ENCODE data around the gene RNF223. TPM values are rescaled to one million over a fixed set of nuclear protein-coding genes. Genes with fewer than 3 reads are reported as not detected.
"Not testable (repeated sequence)": the region's sequence is repeated elsewhere in the genome, so short reads cannot be mapped to it uniquely, and the experiment has no call there.

RNF223 gene
- total RNA-seq, 4 donors from 2014 or later: not detected

DNA sequence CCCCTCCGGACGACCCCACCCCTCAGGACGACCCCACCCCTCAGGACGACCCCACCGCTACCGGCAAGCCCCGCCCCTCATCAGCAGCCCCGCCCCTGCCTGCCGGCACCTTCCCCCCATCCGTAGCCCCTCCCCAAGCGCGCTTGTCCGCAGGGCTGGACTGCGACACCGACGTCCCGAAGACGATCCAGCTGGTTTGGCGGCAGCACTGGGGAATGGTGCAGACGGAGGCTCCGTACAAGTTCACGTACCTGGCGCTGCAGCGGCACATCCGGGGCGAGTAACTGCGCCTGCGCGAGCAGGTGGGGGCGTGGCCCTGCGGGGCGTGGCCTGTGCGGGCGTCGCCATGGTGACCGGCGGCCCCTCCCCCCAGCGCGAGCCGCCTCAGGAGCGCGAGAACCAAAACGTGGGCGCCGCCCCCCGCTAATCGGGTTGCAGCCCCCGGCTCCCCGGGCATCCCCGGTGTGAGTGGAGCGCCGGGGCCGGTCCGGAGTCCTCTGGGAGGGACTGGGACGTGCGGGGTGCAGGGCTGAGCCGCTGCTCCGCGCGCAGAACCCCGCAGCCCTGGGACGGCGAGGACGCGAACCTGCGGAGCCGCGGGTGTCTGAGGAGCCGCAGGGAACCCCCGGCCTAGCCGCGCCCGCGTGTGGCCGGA lies 4.9 kb downstream of the RNF223 start:
- ATAC-seq (ENCODE audit: low FRiP score) (peak; percentile 37), DNase-seq (ENCODE audit: low spot score) (no peak)

DNA sequence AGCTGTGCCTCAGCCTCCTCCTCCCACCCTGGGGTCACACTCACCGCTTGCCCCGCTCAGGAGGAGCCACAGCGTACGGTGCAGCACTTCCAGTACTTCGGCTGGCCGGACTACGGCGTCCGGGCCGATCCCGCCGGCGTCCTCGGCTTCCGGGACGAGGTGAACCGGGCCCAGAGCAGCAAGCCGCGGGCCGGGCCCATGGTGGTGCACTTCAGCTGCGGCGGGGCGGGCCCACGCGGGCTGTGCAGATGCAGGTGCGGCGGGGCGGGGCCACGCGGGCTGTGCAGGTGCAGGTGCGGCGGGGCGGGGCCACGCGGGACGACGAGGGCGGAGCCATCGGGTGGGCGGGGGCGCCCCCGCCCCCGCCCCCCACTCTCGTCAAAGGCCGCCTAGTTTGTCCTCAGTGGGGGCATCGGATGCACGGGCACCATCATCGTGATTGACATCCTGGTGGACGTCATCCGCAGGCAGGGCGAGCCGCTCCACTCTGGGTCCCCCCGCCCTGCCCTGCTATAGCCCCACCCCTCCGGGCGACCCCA lies 5.5 kb downstream of the RNF223 start:
- no peak for ATAC-seq (ENCODE audit: low FRiP score)
- no peak for DNase-seq (ENCODE audit: low spot score)
- TF ChIP-seq, protein P1, sequence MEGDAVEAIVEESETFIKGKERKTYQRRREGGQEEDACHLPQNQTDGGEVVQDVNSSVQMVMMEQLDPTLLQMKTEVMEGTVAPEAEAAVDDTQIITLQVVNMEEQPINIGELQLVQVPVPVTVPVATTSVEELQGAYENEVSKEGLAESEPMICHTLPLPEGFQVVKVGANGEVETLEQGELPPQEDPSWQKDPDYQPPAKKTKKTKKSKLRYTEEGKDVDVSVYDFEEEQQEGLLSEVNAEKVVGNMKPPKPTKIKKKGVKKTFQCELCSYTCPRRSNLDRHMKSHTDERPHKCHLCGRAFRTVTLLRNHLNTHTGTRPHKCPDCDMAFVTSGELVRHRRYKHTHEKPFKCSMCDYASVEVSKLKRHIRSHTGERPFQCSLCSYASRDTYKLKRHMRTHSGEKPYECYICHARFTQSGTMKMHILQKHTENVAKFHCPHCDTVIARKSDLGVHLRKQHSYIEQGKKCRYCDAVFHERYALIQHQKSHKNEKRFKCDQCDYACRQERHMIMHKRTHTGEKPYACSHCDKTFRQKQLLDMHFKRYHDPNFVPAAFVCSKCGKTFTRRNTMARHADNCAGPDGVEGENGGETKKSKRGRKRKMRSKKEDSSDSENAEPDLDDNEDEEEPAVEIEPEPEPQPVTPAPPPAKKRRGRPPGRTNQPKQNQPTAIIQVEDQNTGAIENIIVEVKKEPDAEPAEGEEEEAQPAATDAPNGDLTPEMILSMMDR (IDR thresholded peaks at IDR 0.05): no peak

More for the DNA sequence above, 4.9 kb downstream of the RNF223 start:
- TF ChIP-seq, protein P1 (IDR thresholded peaks at IDR 0.05): no peak

DNA sequence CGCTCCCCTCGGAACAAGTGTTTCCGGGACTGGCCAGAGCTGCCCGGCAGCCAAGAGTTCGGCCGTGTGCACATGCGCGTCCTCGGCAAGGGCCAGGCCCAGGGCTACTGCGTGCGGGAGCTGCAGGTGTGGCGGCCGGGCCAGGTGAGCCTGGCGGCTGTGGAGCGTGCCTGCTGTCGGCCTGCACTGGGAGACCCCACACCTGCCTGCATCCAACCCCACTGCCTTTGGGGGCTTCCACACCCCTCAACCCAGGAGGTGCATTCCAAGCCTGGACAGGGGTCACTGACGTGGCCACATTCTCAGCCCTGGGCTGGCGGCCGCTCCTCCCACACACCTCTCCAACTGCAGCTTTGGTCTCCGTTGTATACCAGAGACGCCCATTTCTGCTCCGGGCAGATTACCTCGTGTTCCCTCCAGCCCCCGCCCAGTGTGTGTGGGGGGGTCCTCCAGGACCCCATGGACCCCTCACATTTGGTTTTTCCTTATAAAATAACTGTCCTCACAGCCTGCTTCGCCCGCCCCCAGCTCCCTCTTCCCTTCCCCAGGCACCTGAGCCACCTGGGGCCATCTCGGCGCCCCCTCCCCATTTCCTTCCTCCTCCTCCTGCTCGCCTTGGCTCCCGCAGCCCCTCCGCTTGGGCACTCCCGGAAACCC lies 6.1 kb downstream of the RNF223 start:
- TF ChIP-seq, protein P1 (IDR thresholded peaks at IDR 0.05): no peak
- ATAC-seq (ENCODE audit: low FRiP score): no peak
- DNase-seq (ENCODE audit: low spot score): no peak

DNA sequence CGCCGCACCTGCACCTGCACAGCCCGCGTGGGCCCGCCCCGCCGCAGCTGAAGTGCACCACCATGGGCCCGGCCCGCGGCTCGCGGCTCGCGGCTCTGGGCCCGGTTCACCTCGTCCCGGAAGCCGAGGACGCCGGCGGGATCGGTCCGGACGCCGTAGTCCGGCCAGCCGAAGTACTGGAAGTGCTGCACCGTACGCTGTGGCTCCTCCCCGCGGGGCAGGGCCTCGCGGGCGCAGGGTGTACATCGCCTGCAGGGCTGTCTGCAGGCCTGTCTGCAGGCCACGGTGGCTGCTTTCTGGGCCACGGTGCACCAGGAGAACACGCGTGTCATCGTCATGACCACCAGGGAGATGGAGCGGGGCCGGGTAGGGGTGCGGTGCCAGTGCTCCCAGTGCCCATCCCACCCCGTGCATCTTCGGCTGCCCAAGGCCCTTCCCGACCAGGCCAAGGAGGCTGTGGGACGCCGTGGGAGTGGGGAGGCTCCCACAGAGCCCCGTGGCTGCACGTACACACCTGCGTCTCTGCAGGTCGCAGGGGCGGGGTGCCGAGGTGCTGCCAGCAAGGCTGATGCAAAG lies 6.7 kb downstream of the RNF223 start:
- TF ChIP-seq, protein P1 (IDR thresholded peaks at IDR 0.05): no peak

DNA sequence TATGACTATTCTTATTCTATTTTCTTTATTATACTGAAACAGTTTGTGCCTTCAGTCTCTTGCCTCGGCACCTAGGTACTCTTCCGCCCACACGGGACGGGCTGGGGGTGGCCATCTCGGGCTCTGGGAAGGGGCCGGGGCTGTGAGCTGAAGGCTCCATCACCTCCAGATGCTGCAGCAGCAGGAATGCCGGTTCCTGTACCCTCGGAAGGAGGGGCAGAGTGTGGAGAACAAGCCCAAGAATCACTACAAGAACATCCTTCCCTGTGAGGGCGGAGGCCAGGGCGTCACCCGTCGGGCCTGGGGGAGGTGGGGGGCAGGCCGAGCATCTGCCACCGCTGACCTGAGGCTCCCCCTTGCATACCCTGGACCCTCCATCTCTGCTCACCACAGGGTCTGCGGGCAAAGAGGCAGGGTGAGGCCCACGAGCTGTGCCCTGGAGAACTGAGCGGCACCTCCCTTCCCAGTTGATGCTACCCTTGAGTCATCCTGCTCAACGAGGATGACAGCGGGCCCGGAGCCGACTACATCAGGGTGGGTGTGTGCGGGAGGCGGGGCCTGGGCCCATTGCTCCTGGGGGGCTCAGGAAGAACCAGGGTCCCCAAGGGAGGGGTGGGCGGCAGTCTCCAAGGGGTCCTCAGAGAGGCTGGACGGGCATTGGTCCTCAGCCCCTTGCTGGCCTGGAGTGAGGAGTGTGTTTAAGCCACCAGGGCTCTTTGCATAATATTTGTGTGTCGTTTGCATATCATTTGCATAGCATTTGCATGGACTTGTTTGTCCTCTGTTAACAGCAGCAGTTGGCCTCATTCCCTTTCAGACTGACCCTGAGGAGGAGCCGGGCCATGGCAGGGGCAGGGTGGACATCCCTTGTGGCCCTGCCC lies 7.5 kb downstream of the RNF223 start:
- ATAC-seq (ENCODE audit: low FRiP score): no peak
- TF ChIP-seq, protein P1 (IDR thresholded peaks at IDR 0.05): no peak
- no peak for DNase-seq (ENCODE audit: low spot score)

More for the DNA sequence above, 6.7 kb downstream of the RNF223 start:
- ATAC-seq (ENCODE audit: low FRiP score) (no peak), DNase-seq (ENCODE audit: low spot score) (no peak)

DNA sequence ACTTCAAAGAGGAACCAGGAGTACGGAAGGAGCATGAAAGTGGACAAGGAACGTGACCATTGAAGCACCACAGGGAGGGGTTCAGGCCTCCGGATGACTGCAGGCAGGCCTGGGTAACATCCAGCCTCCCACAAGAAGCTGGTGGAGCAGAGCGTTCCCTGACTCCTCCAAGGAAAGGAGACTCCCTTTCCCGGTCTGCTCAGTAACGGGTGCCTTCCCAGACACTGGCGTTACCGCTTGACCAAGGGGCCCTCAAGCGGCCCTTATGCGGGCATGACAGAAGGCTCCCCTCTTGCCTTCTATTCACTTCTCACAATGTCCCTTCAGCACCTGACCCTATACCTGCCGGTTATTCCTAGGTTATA lies 8.2 kb downstream of the RNF223 start:
- not testable (repeated sequence) for ATAC-seq (ENCODE audit: low FRiP score); DNase-seq (ENCODE audit: low spot score)
